ENCODE results near the gene TAS2R41. TPM values are rescaled to one million over a fixed set of nuclear protein-coding genes. Genes with fewer than 3 reads are reported as not detected.
A peak's percentile ranks its signal among the peaks of the same experiment; 100 is the strongest.

Gene TAS2R41
- not detected for total RNA-seq

GRCh38 chr7:143477501-143478150 lies at the start of gene TAS2R41:
TAS2R41 (plus strand) TSS chr7:143477873; CDS start chr7:143477873, 0 bp downstream.
- DNase-seq (ENCODE audit: low spot score) (no peak), ATAC-seq (peak; percentile 24 to 32)
- H3K36me3 Mint-ChIP-seq: no peaks in the 10 kb centered on the region
- peaks cover 7 to 21% of the 10 kb centered on the region in 2 donors for H3K27me3 Mint-ChIP-seq
- no peak within 1 kb of the TSS for H3K4me3 Mint-ChIP-seq
- H3K27ac Mint-ChIP-seq: no peak within 1 kb of the TSS
- peaks cover 6 to 7% of the 10 kb centered on the region in 2 donors for H3K4me1 Mint-ChIP-seq (ENCODE audit: low read depth in 2 of 2)
- no peaks in the 10 kb centered on the region for H3K9me3 Mint-ChIP-seq

GRCh38 chr7:143429770-143430698 lies 47.6 kb upstream of the TAS2R41 start:
- Mint-ChIP-seq H3K36me3 (no peaks in the 10 kb centered on the region), H3K4me1 (ENCODE audit: low read depth in 2 of 2) (peaks cover 0 to 5% of the 10 kb centered on the region in 2 donors), H3K4me3 (no peak overlapping the region), H3K27ac (no peak overlapping the region), H3K27me3 (peaks cover 9 to 23% of the 10 kb centered on the region in 2 donors), H3K9me3 (no peaks in the 10 kb centered on the region)
- ATAC-seq (no peak), DNase-seq (ENCODE audit: low spot score) (no peak)

- Mint-ChIP-seq H3K9me3 (no peaks in the 10 kb centered on the region), H3K27me3 (peaks cover 13 to 23% of the 10 kb centered on the region in 2 donors), H3K36me3 (no peaks in the 10 kb centered on the region), H3K27ac (no peak overlapping the region), H3K4me3 (no peak overlapping the region), H3K4me1 (ENCODE audit: low read depth in 2 of 2) (peaks cover 0 to 5% of the 10 kb centered on the region in 2 donors)
- DNase-seq (ENCODE audit: low spot score): no peak
- ATAC-seq: no peak
Observed at GRCh38 chr7:143431109-143431508, 46.6 kb upstream of the TAS2R41 start.

GRCh38 chr7:143433759-143434158 lies 43.9 kb upstream of the TAS2R41 start:
- Mint-ChIP-seq H3K4me3 (no peak overlapping the region), H3K27me3 (peaks cover 19 to 27% of the 10 kb centered on the region in 2 donors), H3K36me3 (no peaks in the 10 kb centered on the region), H3K9me3 (no peaks in the 10 kb centered on the region), H3K4me1 (ENCODE audit: low read depth in 2 of 2) (peaks cover 0 to 2% of the 10 kb centered on the region in 2 donors), H3K27ac (no peak overlapping the region)
- DNase-seq (ENCODE audit: low spot score) (no peak), ATAC-seq (no peak)

GRCh38 chr7:143434660-143435059 lies 43.0 kb upstream of the TAS2R41 start:
- H3K36me3 Mint-ChIP-seq: no peaks in the 10 kb centered on the region
- H3K9me3 Mint-ChIP-seq: no peaks in the 10 kb centered on the region
- H3K4me3 Mint-ChIP-seq: no peak overlapping the region
- DNase-seq (ENCODE audit: low spot score) (no peak), ATAC-seq (no peak)
- H3K27me3 Mint-ChIP-seq: peaks cover 20 to 29% of the 10 kb centered on the region in 2 donors
- H3K27ac Mint-ChIP-seq: no peak overlapping the region
- H3K4me1 Mint-ChIP-seq (ENCODE audit: low read depth in 2 of 2): peaks cover 0 to 2% of the 10 kb centered on the region in 2 donors

GRCh38 chr7:143435266-143435665 lies 42.4 kb upstream of the TAS2R41 start:
- H3K36me3 Mint-ChIP-seq: no peaks in the 10 kb centered on the region
- H3K27me3 Mint-ChIP-seq: peaks cover 21 to 29% of the 10 kb centered on the region in 2 donors
- DNase-seq (ENCODE audit: low spot score) (no peak), ATAC-seq (no peak)
- peaks cover 0 to 2% of the 10 kb centered on the region in 2 donors for H3K4me1 Mint-ChIP-seq (ENCODE audit: low read depth in 2 of 2)
- H3K9me3 Mint-ChIP-seq: no peaks in the 10 kb centered on the region
- no peak overlapping the region for H3K27ac Mint-ChIP-seq
- no peak overlapping the region for H3K4me3 Mint-ChIP-seq

- DNase-seq (ENCODE audit: low spot score) (no peak), ATAC-seq (no peak)
- H3K27ac Mint-ChIP-seq: no peak overlapping the region
- H3K9me3 Mint-ChIP-seq: no peaks in the 10 kb centered on the region
- no peak overlapping the region for H3K4me3 Mint-ChIP-seq
- H3K27me3 Mint-ChIP-seq: peaks cover 25 to 27% of the 10 kb centered on the region in 2 donors
- H3K4me1 Mint-ChIP-seq (ENCODE audit: low read depth in 2 of 2): peaks cover 0 to 2% of the 10 kb centered on the region in 2 donors
- H3K36me3 Mint-ChIP-seq: no peaks in the 10 kb centered on the region
Observed at GRCh38 chr7:143436325-143436946, 41.2 kb upstream of the TAS2R41 start.

- Mint-ChIP-seq H3K27ac (no peak overlapping the region), H3K36me3 (no peaks in the 10 kb centered on the region), H3K4me3 (no peak overlapping the region), H3K27me3 (peaks cover 20 to 27% of the 10 kb centered on the region in 2 donors), H3K9me3 (no peaks in the 10 kb centered on the region), H3K4me1 (ENCODE audit: low read depth in 2 of 2) (peaks cover 0 to 2% of the 10 kb centered on the region in 2 donors)
- DNase-seq (ENCODE audit: low spot score) (no peak), ATAC-seq (peak in 1 of 2 donors; percentile 43)
Observed at GRCh38 chr7:143437578-143437977, 40.1 kb upstream of the TAS2R41 start.

GRCh38 chr7:143439866-143440265 lies 37.8 kb upstream of the TAS2R41 start:
- no peak overlapping the region for H3K27ac Mint-ChIP-seq
- DNase-seq (ENCODE audit: low spot score) (no peak), ATAC-seq (no peak)
- H3K36me3 Mint-ChIP-seq: no peaks in the 10 kb centered on the region
- H3K4me1 Mint-ChIP-seq (ENCODE audit: low read depth in 2 of 2): peaks cover 0 to 2% of the 10 kb centered on the region in 2 donors
- no peaks in the 10 kb centered on the region for H3K9me3 Mint-ChIP-seq
- H3K27me3 Mint-ChIP-seq: peaks cover 16 to 19% of the 10 kb centered on the region in 2 donors
- no peak overlapping the region for H3K4me3 Mint-ChIP-seq

GRCh38 chr7:143443153-143443552 lies 34.5 kb upstream of the TAS2R41 start, which contains the start of gene TAS2R60:
TAS2R60 (plus strand) TSS chr7:143443453; CDS start chr7:143443453, 0 bp downstream.
- H3K27ac Mint-ChIP-seq: no peak within 1 kb of the TSS
- no peak within 1 kb of the TSS for H3K4me3 Mint-ChIP-seq
- H3K27me3 Mint-ChIP-seq: peaks cover 9 to 19% of the 10 kb centered on the region in 2 donors
- ATAC-seq (no peak), DNase-seq (ENCODE audit: low spot score) (no peak)
- H3K9me3 Mint-ChIP-seq: no peaks in the 10 kb centered on the region
- no peaks in the 10 kb centered on the region for H3K36me3 Mint-ChIP-seq
- H3K4me1 Mint-ChIP-seq (ENCODE audit: low read depth in 2 of 2): no peaks in the 10 kb centered on the region

- Mint-ChIP-seq H3K4me3 (no peak overlapping the region), H3K36me3 (no peaks in the 10 kb centered on the region), H3K9me3 (no peaks in the 10 kb centered on the region), H3K27ac (no peak overlapping the region), H3K27me3 (peaks cover 6 to 13% of the 10 kb centered on the region in 2 donors), H3K4me1 (ENCODE audit: low read depth in 2 of 2) (no peaks in the 10 kb centered on the region)
- ATAC-seq (no peak), DNase-seq (ENCODE audit: low spot score) (no peak)
Observed at GRCh38 chr7:143444063-143444782, 33.5 kb upstream of the TAS2R41 start.

GRCh38 chr7:143444785-143445184 lies 32.9 kb upstream of the TAS2R41 start:
- Mint-ChIP-seq H3K36me3 (no peaks in the 10 kb centered on the region), H3K27ac (no peak overlapping the region), H3K27me3 (peaks cover 4 to 13% of the 10 kb centered on the region in 2 donors), H3K4me3 (no peak overlapping the region), H3K4me1 (ENCODE audit: low read depth in 2 of 2) (no peaks in the 10 kb centered on the region), H3K9me3 (no peaks in the 10 kb centered on the region)
- DNase-seq (ENCODE audit: low spot score): no peak
- no peak for ATAC-seq

- Mint-ChIP-seq H3K27me3 (no peaks in the 10 kb centered on the region), H3K4me3 (no peak overlapping the region), H3K36me3 (no peaks in the 10 kb centered on the region), H3K4me1 (ENCODE audit: low read depth in 2 of 2) (no peaks in the 10 kb centered on the region), H3K9me3 (no peaks in the 10 kb centered on the region), H3K27ac (no peak overlapping the region)
- ATAC-seq (no peak), DNase-seq (ENCODE audit: low spot score) (no peak)
Observed at GRCh38 chr7:143447466-143447865, 30.2 kb upstream of the TAS2R41 start.
